Measurements from ENCODE around the gene HAT1.

DNA sequence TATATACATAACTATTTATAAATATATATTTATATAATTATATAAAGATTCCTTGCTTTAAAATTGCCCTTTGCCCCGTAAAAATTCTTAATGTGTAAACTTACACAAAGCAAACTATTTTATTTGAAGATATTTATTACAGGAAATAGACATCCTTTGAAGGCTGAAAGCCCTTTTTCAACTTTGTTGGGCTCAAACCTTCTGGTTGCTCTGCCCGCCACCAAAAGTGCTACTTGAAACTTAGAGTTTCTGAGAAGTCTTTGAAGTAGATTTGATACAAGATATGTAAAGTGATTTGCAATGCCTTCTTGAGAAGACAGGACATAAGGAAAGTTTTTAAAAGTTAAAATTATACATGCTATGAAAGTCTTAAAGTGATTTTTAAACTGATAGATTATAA, 40.9 kb downstream of the HAT1 start:
- TF ChIP-seq, protein P1, sequence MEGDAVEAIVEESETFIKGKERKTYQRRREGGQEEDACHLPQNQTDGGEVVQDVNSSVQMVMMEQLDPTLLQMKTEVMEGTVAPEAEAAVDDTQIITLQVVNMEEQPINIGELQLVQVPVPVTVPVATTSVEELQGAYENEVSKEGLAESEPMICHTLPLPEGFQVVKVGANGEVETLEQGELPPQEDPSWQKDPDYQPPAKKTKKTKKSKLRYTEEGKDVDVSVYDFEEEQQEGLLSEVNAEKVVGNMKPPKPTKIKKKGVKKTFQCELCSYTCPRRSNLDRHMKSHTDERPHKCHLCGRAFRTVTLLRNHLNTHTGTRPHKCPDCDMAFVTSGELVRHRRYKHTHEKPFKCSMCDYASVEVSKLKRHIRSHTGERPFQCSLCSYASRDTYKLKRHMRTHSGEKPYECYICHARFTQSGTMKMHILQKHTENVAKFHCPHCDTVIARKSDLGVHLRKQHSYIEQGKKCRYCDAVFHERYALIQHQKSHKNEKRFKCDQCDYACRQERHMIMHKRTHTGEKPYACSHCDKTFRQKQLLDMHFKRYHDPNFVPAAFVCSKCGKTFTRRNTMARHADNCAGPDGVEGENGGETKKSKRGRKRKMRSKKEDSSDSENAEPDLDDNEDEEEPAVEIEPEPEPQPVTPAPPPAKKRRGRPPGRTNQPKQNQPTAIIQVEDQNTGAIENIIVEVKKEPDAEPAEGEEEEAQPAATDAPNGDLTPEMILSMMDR (IDR thresholded peaks at IDR 0.05) = no peak
- TF ChIP-seq POLR2A (IDR thresholded peaks at IDR 0.05) = no peak
